Measurements from ENCODE around the gene GALR3. TPM values are rescaled to one million over a fixed set of nuclear protein-coding genes. Genes with fewer than 3 reads are reported as not detected.

GALR3 gene
- total and polyA plus RNA-seq, 2 of the 8 experiments (the other 6 are each of a cell fraction or from before 2014, with no cell fraction given) = 0.84 to 1.1 TPM

- TF ChIP-seq BCL11A (IDR thresholded peaks at IDR 0.05; ENCODE audit: low read depth in 2 of 2, low read length in 2 of 2) = no peak
- no peak for TF ChIP-seq SRF (IDR thresholded peaks at IDR 0.05; ENCODE audit: low read depth, low read length)
- TF ChIP-seq POLR2A (IDR thresholded peaks at IDR 0.05; ENCODE audit: control extremely low read depth in 1 of 2, low read depth in 2 of 2, low read length in 2 of 2) = peak; percentile 39 to 66
- no peak for TF ChIP-seq RNF2 (IDR thresholded peaks at IDR 0.05; ENCODE audit: borderline replicate concordance, low read depth, low read length, missing control alignments, poor library complexity, severe bottlenecking)
- no peak for TF ChIP-seq CTBP2 (IDR thresholded peaks at IDR 0.05; ENCODE audit: borderline replicate concordance, insufficient read depth, insufficient read length, low read length)
- no peak for TF ChIP-seq BACH1 (IDR thresholded peaks at IDR 0.05; ENCODE audit: low read length)
- TF ChIP-seq GABPA (IDR thresholded peaks at IDR 0.05; ENCODE audit: borderline replicate concordance, insufficient read depth, low read length) = no peak
- TF ChIP-seq KDM4A (IDR thresholded peaks at IDR 0.05; ENCODE audit: low read depth, low read length, severe bottlenecking) = no peak
- peak in 1 of 2 experiments; percentile 37; a peak in 2 of 4 replicates for TF ChIP-seq SIN3A (conservative IDR thresholded peaks at IDR 0.05 in 1 of 2, IDR thresholded peaks at IDR 0.05 in 1 of 2; ENCODE audit: low read depth in 1 of 2, low read length in 2 of 2)
- TF ChIP-seq POU5F1 (IDR thresholded peaks at IDR 0.05; ENCODE audit: low read depth, low read length) = no peak
- no peak for TF ChIP-seq PHF8 (conservative IDR thresholded peaks at IDR 0.05; ENCODE audit: low read depth, low read length)
Measured at GRCh38 chr22:37806409-37807333, 16.5 kb upstream of the GALR3 start (continued).

All from H1 (cell line).